AG10803 (cell line): Measurements from ENCODE around the gene PLCXD1.
"Not testable (repeated sequence)": the region's sequence is repeated elsewhere in the genome, so short reads cannot be mapped to it uniquely, and the experiment has no call there.

ENCODE experiments used
- DNase-seq: peaks from one replicate; pipeline ENCODE4 v3.0.0; 2010; ENCODE audit warnings: low read depth
- H3K4me3 ChIP-seq: 2 replicates; pipeline ENCODE4 v1.5.1; 2011; ENCODE audit warnings: mild to moderate bottlenecking, low read length, control low read depth
- TF ChIP-seq, protein P1 (sequence below): conservative IDR thresholded peaks from 2 replicates; pipeline ENCODE4 v1.5.1; 2011; ENCODE audit warnings: mild to moderate bottlenecking, low read length, control low read depth, inconsistent platforms

The PLCXD1 gene

DNA sequence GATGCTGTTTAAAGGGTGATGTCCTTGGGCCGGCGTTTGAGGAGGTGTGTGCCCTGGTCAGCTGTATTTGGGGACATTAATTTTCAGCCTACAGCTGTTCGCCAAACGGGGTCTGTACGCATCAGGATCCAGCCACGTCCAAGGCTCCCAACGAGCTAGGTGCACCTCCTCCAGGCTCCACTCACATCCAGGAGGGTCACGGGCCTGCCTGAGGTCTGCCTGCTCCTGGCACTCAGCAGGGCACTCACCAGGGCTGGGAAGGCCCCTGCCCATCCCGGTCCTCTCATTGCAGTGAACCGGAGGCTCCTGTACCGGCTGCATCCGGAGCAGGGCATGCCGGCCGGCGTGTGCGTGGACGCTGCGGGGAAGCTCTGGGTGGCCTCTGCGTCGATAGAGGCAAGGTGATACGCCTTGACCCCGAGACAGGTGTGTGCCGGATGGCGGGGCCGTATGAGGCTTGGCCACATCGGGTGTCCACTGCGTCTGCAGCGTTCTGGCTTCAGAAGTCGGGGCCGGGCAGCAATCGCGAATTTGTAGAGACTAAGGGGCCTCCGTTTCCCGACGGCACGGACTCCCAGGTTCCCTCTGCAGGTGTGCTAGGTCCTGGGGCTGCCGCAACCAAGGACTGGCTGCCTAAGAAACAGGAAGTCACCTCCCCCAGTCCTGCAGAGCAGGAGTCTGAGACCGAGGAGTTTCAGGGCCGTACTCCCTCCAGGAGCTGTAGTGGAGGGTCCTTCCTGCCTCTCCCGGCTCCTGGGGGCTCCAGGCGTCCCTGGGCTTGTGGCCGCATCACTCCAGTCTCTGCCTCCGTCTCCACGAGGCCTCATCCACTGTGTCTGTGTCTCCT is 27.5 kb upstream of the PLCXD1 start:
- no peak overlapping the region for H3K4me3 ChIP-seq
- TF ChIP-seq, protein P1, sequence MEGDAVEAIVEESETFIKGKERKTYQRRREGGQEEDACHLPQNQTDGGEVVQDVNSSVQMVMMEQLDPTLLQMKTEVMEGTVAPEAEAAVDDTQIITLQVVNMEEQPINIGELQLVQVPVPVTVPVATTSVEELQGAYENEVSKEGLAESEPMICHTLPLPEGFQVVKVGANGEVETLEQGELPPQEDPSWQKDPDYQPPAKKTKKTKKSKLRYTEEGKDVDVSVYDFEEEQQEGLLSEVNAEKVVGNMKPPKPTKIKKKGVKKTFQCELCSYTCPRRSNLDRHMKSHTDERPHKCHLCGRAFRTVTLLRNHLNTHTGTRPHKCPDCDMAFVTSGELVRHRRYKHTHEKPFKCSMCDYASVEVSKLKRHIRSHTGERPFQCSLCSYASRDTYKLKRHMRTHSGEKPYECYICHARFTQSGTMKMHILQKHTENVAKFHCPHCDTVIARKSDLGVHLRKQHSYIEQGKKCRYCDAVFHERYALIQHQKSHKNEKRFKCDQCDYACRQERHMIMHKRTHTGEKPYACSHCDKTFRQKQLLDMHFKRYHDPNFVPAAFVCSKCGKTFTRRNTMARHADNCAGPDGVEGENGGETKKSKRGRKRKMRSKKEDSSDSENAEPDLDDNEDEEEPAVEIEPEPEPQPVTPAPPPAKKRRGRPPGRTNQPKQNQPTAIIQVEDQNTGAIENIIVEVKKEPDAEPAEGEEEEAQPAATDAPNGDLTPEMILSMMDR: no peak
- no peak for DNase-seq

DNA sequence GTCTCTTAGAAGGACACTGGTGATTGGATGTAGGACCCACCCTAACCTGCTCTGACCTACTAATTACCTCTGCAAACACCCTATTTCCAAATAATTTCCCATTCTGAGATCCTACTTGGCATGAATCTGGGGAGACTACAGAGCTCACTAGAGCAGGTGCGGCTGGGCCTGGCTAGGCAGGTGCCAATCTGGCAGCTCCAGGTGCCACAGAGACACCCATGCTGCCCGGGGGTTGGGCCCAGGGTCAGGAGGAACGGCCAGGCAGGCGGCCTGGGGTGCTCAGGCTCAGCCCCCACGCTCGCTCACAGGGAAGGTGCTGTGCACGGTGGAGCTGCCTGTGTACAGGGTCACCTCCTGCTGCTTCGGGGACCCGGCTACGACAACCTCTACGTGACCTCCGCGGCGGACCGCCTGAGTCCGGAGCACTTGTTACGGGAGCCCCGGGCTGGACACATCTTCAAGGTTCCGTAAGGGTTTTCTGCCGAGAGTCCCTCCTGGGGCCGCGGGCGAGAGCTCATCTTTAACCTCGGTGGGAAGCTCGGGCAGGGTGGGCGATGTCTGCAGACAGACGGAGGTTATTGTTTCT is 26.5 kb upstream of the PLCXD1 start:
- TF ChIP-seq, protein P1: no peak
- no peak overlapping the region for H3K4me3 ChIP-seq
- no peak for DNase-seq

DNA sequence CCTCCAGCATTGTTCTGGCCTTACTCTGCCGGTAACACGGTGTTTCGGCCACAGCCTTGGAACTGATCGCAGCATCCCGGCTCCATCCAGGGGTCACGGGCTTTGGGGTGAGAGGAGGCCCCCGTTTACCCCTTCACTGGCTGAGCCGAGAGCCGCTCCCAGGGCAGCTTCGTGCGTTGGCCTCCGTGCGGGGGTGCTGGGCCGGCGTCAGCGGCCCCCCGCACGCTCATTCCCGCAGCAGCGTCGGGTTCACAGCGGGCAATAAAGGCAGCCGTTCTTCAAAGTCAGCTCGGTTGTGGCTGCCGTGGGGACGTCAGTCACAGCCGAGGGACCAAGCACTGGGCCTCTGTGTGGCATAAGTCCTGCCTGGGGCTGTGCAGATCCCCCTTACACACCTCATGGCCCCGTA is 25.3 kb upstream of the PLCXD1 start:
- no peak overlapping the region for H3K4me3 ChIP-seq
- no peak for DNase-seq
- TF ChIP-seq, protein P1: no peak

DNA sequence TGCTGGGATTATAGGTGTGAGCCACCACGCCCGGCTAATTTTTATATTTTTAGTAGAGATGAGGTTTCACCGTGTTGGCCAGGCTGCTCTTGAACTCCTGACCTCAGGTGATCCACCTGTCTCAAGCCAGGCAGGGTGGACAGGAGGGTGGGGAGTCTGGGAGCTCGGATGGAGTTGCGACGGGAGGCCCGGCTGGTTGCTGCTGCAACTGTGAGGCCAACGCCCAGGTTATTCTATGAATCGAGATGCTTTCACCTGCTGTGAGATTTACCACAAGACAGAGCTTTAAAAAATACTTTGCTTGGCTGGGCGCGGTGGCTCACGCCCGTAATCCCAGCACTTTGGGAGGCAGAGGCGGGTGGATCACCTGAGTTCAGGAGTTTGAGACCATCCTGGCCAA is 24.1 kb upstream of the PLCXD1 start:
- DNase-seq, H3K4me3 ChIP-seq: not testable (repeated sequence)

DNA sequence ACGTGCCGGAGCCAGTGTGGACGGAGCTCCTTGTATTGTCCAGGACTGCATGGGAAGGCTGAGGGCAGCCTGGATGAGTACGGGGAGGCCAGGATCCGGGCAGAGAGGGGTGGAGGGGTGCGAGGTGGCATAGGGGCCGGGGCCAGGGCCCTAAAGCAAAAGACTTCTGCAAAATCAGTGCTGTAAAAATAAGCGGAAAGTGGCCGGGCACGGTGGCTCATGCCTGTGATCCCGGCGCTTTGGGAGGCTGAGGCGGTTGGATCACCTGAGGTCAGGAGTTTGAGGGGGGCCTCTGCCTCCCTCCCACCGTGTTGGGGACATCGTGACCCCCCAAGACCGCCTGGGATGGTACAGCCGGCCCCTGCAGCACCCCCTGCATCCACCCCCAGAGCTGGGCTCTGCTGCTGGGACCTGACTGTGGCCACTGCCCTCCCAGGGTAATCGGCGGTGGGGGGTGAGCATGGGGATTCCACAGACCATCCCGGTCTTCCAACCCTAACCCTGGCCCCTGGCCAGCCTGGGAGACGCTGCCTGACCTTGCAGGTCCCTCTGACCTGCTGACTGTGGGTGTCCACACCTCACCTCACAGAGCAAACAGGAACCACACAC is 23.4 kb upstream of the PLCXD1 start:
- TF ChIP-seq, protein P1: no peak
- no peak for DNase-seq
- H3K4me3 ChIP-seq: no peak overlapping the region

DNA sequence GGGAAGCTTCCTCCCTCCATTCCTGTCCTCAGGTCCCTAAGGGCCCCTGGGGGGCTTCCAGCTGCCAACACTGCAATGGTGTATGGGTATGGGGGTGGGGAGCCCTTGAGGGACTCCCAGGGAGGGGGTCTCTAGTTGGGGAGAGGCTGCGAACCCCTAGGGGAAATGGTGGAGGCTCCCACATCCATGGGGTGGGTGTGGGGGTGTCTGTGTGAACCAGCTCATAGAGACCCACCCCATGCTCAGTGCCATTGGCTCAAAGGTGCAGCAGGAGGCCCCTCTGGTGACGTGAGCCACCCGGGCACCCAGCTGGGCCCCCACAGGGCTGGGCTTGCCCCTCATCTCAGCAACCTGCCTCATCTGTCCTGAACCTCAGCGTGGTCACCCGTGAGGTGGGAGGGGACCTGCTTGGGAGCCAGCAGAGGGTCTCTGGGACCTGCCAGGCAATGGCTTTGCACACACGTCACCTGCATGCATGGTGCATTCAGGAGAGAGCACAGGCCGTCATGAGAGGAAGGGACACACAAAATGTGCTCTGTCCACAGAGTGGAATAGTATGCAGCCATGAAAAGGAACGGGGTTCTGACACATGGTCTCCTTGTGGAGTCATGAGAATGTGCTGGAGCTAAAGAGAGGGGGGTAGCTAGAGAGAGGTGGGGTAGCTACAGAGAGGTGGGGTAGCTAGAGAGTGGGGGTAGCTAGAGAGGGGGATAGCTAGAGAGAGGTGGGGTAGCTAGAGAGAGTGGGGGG is 22.7 kb upstream of the PLCXD1 start:
- TF ChIP-seq, protein P1: no peak
- H3K4me3 ChIP-seq: no peak overlapping the region
- no peak for DNase-seq

DNA sequence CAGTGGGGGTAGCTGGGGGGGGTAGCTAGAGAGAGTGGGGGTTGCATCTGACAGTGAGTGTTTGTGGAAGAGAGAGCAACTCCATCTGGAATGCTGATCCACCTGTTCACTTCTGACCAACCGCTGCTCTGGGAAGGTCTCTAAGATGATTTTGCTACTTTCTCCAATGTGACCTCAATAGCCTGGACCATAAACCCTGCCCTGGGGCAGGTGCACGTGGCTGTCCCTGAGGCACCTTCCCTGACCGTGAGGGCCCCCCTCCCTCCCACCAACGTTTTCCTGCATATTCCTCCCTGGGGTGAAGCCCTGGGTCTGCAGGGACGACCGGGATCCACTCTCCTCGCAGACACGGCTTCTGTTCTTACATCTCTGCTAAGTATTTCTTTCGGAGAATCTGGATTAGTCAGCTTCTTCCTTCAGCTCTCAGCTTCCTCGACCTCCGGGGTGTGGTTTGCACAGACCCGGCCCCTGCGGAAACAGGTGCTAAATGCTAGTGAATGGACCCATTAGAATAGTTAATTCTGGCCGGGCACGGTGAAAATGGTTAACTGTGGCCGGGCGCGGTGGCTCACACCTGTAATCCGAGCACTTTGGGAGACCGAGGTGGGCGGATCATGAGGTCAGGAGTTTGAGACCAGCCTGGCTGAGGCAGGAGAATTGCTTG is 21.4 kb upstream of the PLCXD1 start:
- no peak overlapping the region for H3K4me3 ChIP-seq
- TF ChIP-seq, protein P1: no peak
- DNase-seq: no peak
